ENCODE measurements around the gene MRC1.

DNA sequence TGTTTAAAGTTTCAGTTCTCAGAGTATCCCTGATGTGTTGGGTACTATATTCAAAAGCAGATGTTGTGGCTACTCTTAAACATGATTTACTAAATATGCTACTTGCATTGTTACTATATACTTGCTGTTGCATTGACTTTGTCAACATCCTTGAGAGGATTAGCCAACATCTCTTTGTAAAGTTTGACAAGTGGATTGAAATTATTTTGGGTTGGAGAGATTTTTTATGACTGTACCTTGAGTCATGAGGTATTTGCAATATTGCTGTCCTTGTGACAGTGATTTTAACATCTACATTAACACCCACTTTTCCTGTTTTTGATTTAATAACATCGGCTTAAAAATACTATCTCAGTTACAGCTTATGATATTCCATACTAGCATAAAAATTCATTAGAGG is 31.9 kb downstream of the MRC1 start:
- TF ChIP-seq, protein P1, sequence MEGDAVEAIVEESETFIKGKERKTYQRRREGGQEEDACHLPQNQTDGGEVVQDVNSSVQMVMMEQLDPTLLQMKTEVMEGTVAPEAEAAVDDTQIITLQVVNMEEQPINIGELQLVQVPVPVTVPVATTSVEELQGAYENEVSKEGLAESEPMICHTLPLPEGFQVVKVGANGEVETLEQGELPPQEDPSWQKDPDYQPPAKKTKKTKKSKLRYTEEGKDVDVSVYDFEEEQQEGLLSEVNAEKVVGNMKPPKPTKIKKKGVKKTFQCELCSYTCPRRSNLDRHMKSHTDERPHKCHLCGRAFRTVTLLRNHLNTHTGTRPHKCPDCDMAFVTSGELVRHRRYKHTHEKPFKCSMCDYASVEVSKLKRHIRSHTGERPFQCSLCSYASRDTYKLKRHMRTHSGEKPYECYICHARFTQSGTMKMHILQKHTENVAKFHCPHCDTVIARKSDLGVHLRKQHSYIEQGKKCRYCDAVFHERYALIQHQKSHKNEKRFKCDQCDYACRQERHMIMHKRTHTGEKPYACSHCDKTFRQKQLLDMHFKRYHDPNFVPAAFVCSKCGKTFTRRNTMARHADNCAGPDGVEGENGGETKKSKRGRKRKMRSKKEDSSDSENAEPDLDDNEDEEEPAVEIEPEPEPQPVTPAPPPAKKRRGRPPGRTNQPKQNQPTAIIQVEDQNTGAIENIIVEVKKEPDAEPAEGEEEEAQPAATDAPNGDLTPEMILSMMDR (IDR thresholded peaks at IDR 0.05), result no peak
- no peak for TF ChIP-seq POLR2A (IDR thresholded peaks at IDR 0.05)

Data from lower leg skin (tissue), 3 donors.